ENCODE data around the gene SSTR4. TPM values are rescaled to one million over a fixed set of nuclear protein-coding genes. Genes with fewer than 3 reads are reported as not detected.

The SSTR4 gene
- total RNA-seq, 1 experiment from 2014 or later: not detected

GRCh38 chr20:23050847-23051627 lies 15.9 kb downstream of the SSTR4 start:
- intact Hi-C loops (cut with micrococcal nuclease; ENCODE audit: unreplicated experiment): loop anchor here (1.0 to 10.0 kb wide), 3 partner anchors 114 to 289 kb away; no protein-coding TSS in a partner anchor
- Mint-ChIP-seq H3K36me3 (ENCODE audit: insufficient read depth, unreplicated experiment) (no peaks in the 10 kb centered on the region), H3K4me1 (ENCODE audit: low read depth, unreplicated experiment) (peaks cover 32% of the 10 kb centered on the region), H3K27me3 (ENCODE audit: insufficient read depth, unreplicated experiment) (no peaks in the 10 kb centered on the region), H3K9me3 (ENCODE audit: unreplicated experiment) (no peaks in the 10 kb centered on the region), H3K4me3 (ENCODE audit: unreplicated experiment) (peak overlapping the region; percentile 85), H3K27ac (ENCODE audit: unreplicated experiment) (peak overlapping the region; percentile 97)
- Histone ChIP-seq H3K36me3 (ENCODE audit: control insufficient read depth, insufficient read depth, low read length) (no peaks in the 10 kb centered on the region), H3K4me1 (peaks cover 30% of the 10 kb centered on the region), H3K27me3 (replicated peaks; ENCODE audit: control insufficient read depth, insufficient read depth, low read length) (no peaks in the 10 kb centered on the region), H3K4me3 (ENCODE audit: low read depth, low read length) (peak overlapping the region; percentile 45), H3K9me3 (no peaks in the 10 kb centered on the region)
- ChIA-PET CTCF (interaction anchor here (0.7 to 2.0 kb wide), 15 partner anchors 10 to 359 kb away, joined by 3 to 14 read pairs (median 4); no protein-coding TSS in a partner anchor), POLR2A (interaction anchor here (0.6 to 1.4 kb wide), 8 partner anchors 15 to 359 kb away, joined by 3 to 8 read pairs (median 3); no protein-coding TSS in a partner anchor)
- no TSS peak for BruUV-seq (replicated peaks)
- peak; percentile 78 to 82 for DNase-seq
- TF ChIP-seq, protein P1, sequence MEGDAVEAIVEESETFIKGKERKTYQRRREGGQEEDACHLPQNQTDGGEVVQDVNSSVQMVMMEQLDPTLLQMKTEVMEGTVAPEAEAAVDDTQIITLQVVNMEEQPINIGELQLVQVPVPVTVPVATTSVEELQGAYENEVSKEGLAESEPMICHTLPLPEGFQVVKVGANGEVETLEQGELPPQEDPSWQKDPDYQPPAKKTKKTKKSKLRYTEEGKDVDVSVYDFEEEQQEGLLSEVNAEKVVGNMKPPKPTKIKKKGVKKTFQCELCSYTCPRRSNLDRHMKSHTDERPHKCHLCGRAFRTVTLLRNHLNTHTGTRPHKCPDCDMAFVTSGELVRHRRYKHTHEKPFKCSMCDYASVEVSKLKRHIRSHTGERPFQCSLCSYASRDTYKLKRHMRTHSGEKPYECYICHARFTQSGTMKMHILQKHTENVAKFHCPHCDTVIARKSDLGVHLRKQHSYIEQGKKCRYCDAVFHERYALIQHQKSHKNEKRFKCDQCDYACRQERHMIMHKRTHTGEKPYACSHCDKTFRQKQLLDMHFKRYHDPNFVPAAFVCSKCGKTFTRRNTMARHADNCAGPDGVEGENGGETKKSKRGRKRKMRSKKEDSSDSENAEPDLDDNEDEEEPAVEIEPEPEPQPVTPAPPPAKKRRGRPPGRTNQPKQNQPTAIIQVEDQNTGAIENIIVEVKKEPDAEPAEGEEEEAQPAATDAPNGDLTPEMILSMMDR (IDR thresholded peaks at IDR 0.05; ENCODE audit: insufficient read depth in 1 of 2, low read depth in 1 of 2, low read length in 1 of 2, severe bottlenecking in 1 of 2, unreplicated experiment in 1 of 2): peak; percentile 46 to 65

DNA sequence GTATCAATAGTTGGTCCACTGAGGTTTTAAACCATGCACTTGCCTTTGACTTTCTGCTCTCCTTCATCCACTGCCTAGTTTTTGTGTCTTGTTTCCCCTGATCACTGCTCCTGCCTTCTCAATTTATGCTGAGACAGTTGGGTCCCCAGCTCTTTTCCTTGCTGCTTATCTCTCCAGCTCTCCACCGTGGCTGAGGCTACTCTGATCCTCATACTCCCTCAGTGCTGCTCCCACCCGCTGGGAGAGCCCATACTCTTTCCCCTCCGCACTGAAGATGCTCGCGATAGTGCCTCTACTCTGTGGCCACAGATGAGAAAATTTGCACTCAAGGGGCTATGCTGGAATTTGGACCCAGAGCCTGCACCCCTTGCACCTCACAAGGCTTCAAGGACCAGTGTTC lies 17.8 kb downstream of the SSTR4 start:
- no peak overlapping the region for H3K4me3 Mint-ChIP-seq (ENCODE audit: unreplicated experiment)
- H3K27ac Mint-ChIP-seq (ENCODE audit: unreplicated experiment): peak overlapping the region; percentile 5
- ChIA-PET POLR2A (interaction anchor here (0.7 kb wide), 1 partner anchor 297 kb away, joined by 5 read pairs; the partner anchor contains the start of gene NXT1), CTCF (interaction anchor here (0.6 kb wide), 2 partner anchors 46 to 714 kb away, joined by 3 read pairs; no protein-coding TSS in a partner anchor)
- TF ChIP-seq, protein P1 (IDR thresholded peaks at IDR 0.05; ENCODE audit: insufficient read depth in 1 of 2, low read depth in 1 of 2, low read length in 1 of 2, severe bottlenecking in 1 of 2, unreplicated experiment in 1 of 2): no peak
- intact Hi-C loops (cut with micrococcal nuclease; ENCODE audit: unreplicated experiment): loop anchor here (10.0 kb wide), 1 partner anchor 112 kb away; no protein-coding TSS in a partner anchor
- H3K27me3 Mint-ChIP-seq (ENCODE audit: insufficient read depth, unreplicated experiment): no peaks in the 10 kb centered on the region
- H3K36me3 Mint-ChIP-seq (ENCODE audit: insufficient read depth, unreplicated experiment): no peaks in the 10 kb centered on the region
- Histone ChIP-seq H3K9me3 (no peaks in the 10 kb centered on the region), H3K4me1 (peaks cover 19% of the 10 kb centered on the region), H3K36me3 (ENCODE audit: control insufficient read depth, insufficient read depth, low read length) (no peaks in the 10 kb centered on the region), H3K27me3 (replicated peaks; ENCODE audit: control insufficient read depth, insufficient read depth, low read length) (no peaks in the 10 kb centered on the region), H3K4me3 (ENCODE audit: low read depth, low read length) (no peak overlapping the region)
- peaks cover 32% of the 10 kb centered on the region for H3K4me1 Mint-ChIP-seq (ENCODE audit: low read depth, unreplicated experiment)
- no peaks in the 10 kb centered on the region for H3K9me3 Mint-ChIP-seq (ENCODE audit: unreplicated experiment)
- no peak for DNase-seq
- no TSS peak for BruUV-seq (replicated peaks)

DNA sequence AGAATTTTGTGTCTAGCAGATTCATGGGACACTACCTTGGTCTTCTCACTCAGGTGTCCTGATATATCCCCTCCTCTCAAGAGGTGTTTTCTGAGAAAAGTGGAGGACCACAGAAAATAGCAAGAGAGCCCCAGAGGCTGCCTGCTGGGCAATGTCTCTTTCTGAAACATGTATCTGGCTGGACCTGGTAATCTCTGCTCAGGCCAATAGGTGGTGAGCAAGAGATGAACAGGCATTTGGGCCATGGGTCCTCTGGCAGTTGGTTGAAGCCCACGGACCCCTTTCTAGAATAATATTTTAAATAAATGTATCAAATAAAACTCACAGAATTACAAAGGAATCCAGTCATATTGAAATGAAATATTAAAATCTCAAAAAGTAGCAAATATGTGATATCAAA lies 23.1 kb downstream of the SSTR4 start:
- Mint-ChIP-seq H3K36me3 (ENCODE audit: insufficient read depth, unreplicated experiment) (no peaks in the 10 kb centered on the region), H3K27ac (ENCODE audit: unreplicated experiment) (no peak overlapping the region), H3K4me3 (ENCODE audit: unreplicated experiment) (no peak overlapping the region), H3K27me3 (ENCODE audit: insufficient read depth, unreplicated experiment) (no peaks in the 10 kb centered on the region), H3K4me1 (ENCODE audit: low read depth, unreplicated experiment) (peaks cover 22% of the 10 kb centered on the region), H3K9me3 (ENCODE audit: unreplicated experiment) (no peaks in the 10 kb centered on the region)
- H3K4me3 ChIP-seq (ENCODE audit: low read depth, low read length): no peak overlapping the region
- H3K27me3 ChIP-seq (replicated peaks; ENCODE audit: control insufficient read depth, insufficient read depth, low read length): no peaks in the 10 kb centered on the region
- CTCF ChIA-PET: no interaction called here
- H3K4me1 ChIP-seq: peaks cover 32% of the 10 kb centered on the region
- no peak for DNase-seq
- H3K9me3 ChIP-seq: no peaks in the 10 kb centered on the region
- no peaks in the 10 kb centered on the region for H3K36me3 ChIP-seq (ENCODE audit: control insufficient read depth, insufficient read depth, low read length)
- intact Hi-C loops (cut with micrococcal nuclease; ENCODE audit: unreplicated experiment): loop anchor here (10.0 kb wide), 1 partner anchor 107 kb away; no protein-coding TSS in a partner anchor
- no TSS peak for BruUV-seq (replicated peaks)
- TF ChIP-seq, protein P1 (IDR thresholded peaks at IDR 0.05; ENCODE audit: insufficient read depth in 1 of 2, low read depth in 1 of 2, low read length in 1 of 2, severe bottlenecking in 1 of 2, unreplicated experiment in 1 of 2): peak in 1 of 2 experiments; percentile 12
- POLR2A ChIA-PET: no interaction called here

All from Caco-2 (cell line).